PC-9 (cell line): ENCODE results near the gene DUS1L.

Experiments
- CTCF ChIP-seq: fragments of 200-600 bp; sonication (generic); conservative IDR thresholded peaks from 2 replicates; pipeline ENCODE4 v1.6.1; 2017; ENCODE audit warnings: mixed run types, antibody characterized with exemption, mild to moderate bottlenecking, moderate library complexity
- EZH2 ChIP-seq: fragments of 200-600 bp; sonication (generic); IDR thresholded peaks from 2 replicates; pipeline ENCODE4 v1.8.0; 2017; ENCODE audit warnings: antibody characterized with exemption, low read depth

- TF ChIP-seq CTCF: no peak
- TF ChIP-seq EZH2: no peak
Observed at GRCh38 chr17:82106688-82107305, 41.2 kb upstream of the DUS1L start.
